Right renal cortex interstitium (tissue), 3 donors: ENCODE measurements around the gene RRP1B. TPM values are rescaled to one million over a fixed set of nuclear protein-coding genes. Genes with fewer than 3 reads are reported as not detected.

Experiments used
- DNase-seq, 3 donors: peaks; one replicate each; pipeline ENCODE4 v3.0.0-alpha.2; 2013; ENCODE audit warnings: low read depth in 3 of 3, low spot score in 2 of 3
- polyA plus RNA-seq, 3 donors: library from polyadenylated mRNA; unstranded; fragments of 120-200 nt; gene quantifications; one replicate each; pipeline ENCODE4 v1.2.1, GENCODE V29; 2013; ENCODE audit not compliant: insufficient read length in 3 of 3

Gene RRP1B
- polyA plus RNA-seq, 3 donors, result 28.0 to 30.2 (median 28.9) TPM

DNA sequence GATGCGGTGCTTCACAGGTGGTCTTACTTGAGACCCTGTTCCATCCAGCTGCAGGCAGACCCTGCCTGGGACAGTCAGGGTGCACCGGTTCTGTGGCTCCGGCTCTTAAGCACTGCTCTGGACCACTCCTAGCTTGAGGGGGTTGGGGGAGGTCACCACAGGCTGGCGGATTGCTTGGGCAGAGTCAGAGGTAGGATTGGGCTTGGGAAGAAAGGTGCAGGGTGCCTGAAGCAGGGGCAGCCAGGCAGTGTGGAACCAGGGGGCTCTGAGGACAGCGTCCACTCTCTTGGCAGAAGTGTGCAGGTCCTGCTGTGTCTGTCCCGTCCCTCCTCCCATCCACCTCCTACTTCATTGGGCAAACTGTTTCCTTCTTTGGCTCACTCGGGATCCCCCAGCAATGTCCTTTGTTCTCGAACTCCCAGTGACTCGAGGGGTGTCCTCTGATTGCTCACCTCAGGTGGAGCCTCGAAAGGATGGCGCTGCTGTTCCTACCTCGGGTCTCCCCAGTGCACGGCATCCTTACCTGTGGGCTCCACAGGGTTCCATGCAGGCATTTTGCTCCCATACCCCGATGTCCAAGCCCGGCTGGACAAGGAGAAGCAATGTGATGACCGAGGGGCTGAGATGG, 61.3 kb downstream of the RRP1B start:
- DNase-seq, result no peak

DNA sequence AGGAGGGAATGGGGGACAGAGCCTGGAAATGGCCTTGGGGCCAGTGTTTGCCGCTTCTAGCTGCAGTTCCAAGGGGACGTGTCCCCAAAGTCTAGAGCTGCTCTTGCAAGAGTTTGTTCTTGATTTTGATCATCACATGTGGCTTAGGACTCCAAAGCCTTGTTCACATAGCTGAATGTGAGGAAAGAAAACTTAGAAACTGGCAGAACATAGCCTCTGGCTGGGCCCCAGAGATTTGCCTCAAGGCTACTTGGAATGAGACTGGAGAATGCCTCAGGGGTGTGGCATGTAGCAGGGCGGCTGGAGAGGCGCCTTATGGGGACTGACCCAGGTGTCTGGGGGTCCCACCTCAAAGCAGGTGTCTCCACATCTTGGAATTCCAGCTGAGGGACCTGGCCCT, 61.8 kb downstream of the RRP1B start:
- no peak for DNase-seq

DNA sequence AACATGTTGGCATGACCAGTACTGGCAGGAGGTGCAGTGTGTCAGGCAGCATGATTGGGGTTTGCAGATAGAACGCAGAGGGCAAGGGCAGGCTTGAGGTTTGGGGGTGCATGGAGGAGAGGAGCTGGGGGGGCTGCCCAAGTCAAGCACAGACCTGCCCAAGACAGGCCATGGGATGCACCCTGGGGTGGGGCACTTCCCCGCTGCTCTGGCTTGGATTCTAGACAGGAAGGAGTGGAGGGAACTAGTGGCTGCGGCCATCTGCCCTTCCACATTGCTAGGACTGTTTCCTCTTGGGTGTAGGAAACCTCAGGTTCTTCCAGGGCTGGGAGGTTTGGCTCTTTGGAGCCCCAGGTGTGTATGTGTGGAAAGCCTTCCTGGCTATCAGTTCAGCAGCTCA, 62.6 kb downstream of the RRP1B start:
- no peak for DNase-seq

- no peak for DNase-seq
Measured at GRCh38 chr21:43723648-43724047, 64.3 kb downstream of the RRP1B start.

GRCh38 chr21:43726686-43727518, 67.5 kb downstream of the RRP1B start:
- DNase-seq, result no peak

DNA sequence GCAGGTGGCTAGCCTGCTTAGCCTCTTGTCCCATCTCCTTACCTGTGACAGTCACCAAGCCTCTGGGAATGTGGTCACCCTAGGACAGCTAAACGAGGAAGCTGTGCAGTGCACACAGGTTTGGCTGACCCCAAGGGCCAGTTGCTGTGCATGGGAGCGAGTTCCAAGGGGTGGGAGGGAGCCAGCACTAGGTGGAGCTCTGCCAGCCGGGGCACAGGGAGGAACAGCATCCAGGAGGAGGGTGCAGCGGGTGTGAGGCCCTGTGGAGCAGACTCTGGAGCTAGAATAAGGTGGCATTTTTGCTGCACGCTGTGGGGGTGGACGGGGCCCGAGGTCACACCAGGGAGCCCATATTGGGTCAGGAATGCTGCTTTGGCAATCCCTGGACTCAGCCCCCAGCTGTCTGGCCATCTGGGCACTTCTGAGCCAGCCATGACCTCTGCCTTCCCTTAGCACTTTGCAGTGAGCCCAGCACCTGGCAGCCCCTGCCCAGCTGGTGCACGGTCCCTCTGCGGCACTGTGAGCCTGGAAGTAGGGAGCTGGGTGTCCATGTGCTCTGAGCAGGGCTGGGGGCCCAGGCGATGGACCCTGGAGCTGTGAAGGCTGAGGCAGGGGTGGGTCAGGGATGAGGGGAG, 68.3 kb downstream of the RRP1B start:
- DNase-seq, result no peak

- no peak for DNase-seq
Measured at GRCh38 chr21:43728154-43728466, 68.8 kb downstream of the RRP1B start.

- DNase-seq, result peak in 2 of 3 donors; percentile 68 to 74
Measured at GRCh38 chr21:43728467-43729390, 69.4 kb downstream of the RRP1B start.

- no peak for DNase-seq
Measured at GRCh38 chr21:43731476-43731875, 72.1 kb downstream of the RRP1B start.

DNA sequence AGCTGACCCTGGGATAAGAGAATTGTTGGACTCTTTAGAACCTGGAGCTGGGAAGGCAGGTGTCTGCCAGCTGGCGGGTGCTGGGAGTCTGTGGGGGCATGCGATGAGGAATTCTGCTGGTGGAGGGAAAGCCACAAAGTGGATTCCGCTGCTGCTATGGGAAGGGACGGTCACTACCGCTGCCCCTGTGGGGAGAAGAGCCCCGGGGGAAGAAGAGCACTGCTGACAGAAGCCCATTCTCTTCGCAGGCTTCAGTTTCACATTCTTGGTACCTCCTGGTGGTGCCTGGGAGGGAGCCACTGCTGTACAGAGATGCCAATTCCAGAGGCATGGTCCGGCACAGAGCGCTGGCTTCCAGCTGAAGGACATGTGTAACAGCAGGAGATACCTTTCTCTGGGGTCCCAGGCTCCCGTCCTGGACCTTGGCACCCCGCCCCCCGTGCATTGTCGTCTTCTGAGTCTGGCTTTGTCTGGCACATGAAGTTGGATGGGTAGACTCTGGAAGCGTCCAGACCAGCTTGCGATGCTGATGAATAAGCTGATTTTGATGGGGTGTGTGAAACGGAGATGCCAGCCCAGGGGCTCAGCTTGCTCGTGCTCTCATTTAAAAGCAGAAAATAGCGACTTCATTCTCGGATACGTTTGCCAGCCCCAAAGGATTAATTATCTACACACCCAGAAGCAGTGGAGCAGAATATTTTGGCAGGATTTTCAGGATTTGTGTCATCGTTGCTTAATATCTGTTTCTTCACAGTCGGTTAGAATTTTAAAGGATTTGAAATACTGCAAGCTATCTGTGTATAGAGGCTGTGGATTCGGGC, 72.7 kb downstream of the RRP1B start:
- no peak for DNase-seq

DNA sequence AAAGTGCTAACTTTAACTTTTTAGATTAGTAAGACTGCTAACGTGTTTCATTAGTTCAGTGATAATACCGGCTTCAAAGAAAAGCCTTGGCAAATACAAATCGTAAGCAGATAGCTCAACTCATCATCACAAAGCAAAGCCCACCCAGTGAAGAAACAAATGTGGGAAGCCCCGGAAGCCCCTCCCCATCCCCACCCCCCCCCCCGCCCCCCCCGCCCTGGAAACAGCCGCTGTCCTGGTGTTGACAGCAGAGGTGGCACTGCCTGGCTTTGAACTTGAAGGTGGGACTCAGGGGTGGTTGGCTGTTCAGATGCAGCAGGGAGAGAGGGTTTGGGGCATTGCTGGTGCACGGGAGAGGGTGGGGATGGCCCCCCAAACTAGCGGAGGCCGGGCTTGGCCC, 73.7 kb downstream of the RRP1B start:
- DNase-seq, result no peak

- no peak for DNase-seq
Measured at GRCh38 chr21:43733529-43734071, 74.2 kb downstream of the RRP1B start.

- DNase-seq, result no peak
Measured at GRCh38 chr21:43734131-43734927, 75.0 kb downstream of the RRP1B start.

DNA sequence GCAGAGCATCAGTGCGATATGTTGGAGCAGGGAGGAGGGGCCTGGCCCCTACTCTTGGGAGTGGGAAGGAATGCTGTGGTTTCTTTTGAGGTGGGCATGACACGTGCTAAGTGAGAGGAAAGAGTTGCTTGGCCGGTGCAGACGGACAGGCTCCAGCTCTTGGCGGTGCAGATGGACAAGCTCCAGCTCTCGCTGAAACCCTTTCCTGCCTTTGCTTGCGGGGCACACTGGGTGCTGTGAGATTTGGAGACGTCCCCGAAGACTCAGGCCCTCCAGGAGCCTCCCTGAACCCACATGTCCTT, 75.5 kb downstream of the RRP1B start:
- DNase-seq, result no peak

GRCh38 chr21:43735236-43736091, 76.1 kb downstream of the RRP1B start:
- DNase-seq, result no peak

- DNase-seq, result no peak
Measured at GRCh38 chr21:43736224-43736883, 77.0 kb downstream of the RRP1B start.

GRCh38 chr21:43737158-43737950, 78.0 kb downstream of the RRP1B start:
- no peak for DNase-seq
